ENCODE results near the gene BUD23. TPM values are rescaled to one million over a fixed set of nuclear protein-coding genes. Genes with fewer than 3 reads are reported as not detected.
"Not testable (repeated sequence)": the region's sequence is repeated elsewhere in the genome, so short reads cannot be mapped to it uniquely, and the experiment has no call there.

The BUD23 gene
- total RNA-seq, 1 donor from 2014 or later = 56.7 TPM

- Mint-ChIP-seq H3K9me3 (ENCODE audit: unreplicated experiment) (no peaks in the 10 kb centered on the region), H3K27me3 (ENCODE audit: unreplicated experiment) (no peaks in the 10 kb centered on the region), H3K4me1 (ENCODE audit: unreplicated experiment) (peaks cover 55% of the 10 kb centered on the region), H3K36me3 (ENCODE audit: unreplicated experiment) (no peaks in the 10 kb centered on the region), H3K27ac (ENCODE audit: unreplicated experiment) (peak within 1 kb of the TSS; percentile 84), H3K4me3 (ENCODE audit: unreplicated experiment) (peak within 1 kb of the TSS; percentile 81)
- peak; percentile 92 for DNase-seq (ENCODE audit: extremely low spot score, unreplicated experiment)
- TF ChIP-seq, protein P1, sequence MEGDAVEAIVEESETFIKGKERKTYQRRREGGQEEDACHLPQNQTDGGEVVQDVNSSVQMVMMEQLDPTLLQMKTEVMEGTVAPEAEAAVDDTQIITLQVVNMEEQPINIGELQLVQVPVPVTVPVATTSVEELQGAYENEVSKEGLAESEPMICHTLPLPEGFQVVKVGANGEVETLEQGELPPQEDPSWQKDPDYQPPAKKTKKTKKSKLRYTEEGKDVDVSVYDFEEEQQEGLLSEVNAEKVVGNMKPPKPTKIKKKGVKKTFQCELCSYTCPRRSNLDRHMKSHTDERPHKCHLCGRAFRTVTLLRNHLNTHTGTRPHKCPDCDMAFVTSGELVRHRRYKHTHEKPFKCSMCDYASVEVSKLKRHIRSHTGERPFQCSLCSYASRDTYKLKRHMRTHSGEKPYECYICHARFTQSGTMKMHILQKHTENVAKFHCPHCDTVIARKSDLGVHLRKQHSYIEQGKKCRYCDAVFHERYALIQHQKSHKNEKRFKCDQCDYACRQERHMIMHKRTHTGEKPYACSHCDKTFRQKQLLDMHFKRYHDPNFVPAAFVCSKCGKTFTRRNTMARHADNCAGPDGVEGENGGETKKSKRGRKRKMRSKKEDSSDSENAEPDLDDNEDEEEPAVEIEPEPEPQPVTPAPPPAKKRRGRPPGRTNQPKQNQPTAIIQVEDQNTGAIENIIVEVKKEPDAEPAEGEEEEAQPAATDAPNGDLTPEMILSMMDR (IDR thresholded peaks at IDR 0.05) = no peak
Measured at GRCh38 chr7:73718905-73719805, 35.8 kb downstream of the BUD23 start, which contains the start of gene STX1A. Gene STX1A (minus strand): TSS chr7:73719669. CDS start chr7:73719631, 38 bp downstream.

- peaks cover 55% of the 10 kb centered on the region for H3K4me1 Mint-ChIP-seq (ENCODE audit: unreplicated experiment)
Measured at GRCh38 chr7:73719806-73720169, 36.4 kb downstream of the BUD23 start.

GRCh38 chr7:73720443-73720842 lies 37.0 kb downstream of the BUD23 start:
- Mint-ChIP-seq H3K4me1 (ENCODE audit: unreplicated experiment) (peaks cover 49% of the 10 kb centered on the region), H3K4me3 (ENCODE audit: unreplicated experiment) (peak overlapping the region; percentile 64), H3K27ac (ENCODE audit: unreplicated experiment) (peak overlapping the region; percentile 43)
- not testable (repeated sequence) for H3K27me3 Mint-ChIP-seq (ENCODE audit: unreplicated experiment); H3K36me3 Mint-ChIP-seq (ENCODE audit: unreplicated experiment); H3K9me3 Mint-ChIP-seq (ENCODE audit: unreplicated experiment); DNase-seq (ENCODE audit: extremely low spot score, unreplicated experiment)

More at GRCh38 chr7:73719806-73720169, 36.4 kb downstream of the BUD23 start:
- Mint-ChIP-seq H3K9me3 (ENCODE audit: unreplicated experiment) (no peaks in the 10 kb centered on the region), H3K27me3 (ENCODE audit: unreplicated experiment) (no peaks in the 10 kb centered on the region), H3K27ac (ENCODE audit: unreplicated experiment) (peak overlapping the region; percentile 43), H3K36me3 (ENCODE audit: unreplicated experiment) (no peaks in the 10 kb centered on the region), H3K4me3 (ENCODE audit: unreplicated experiment) (peak overlapping the region; percentile 64)
- TF ChIP-seq, protein P1 (IDR thresholded peaks at IDR 0.05) = no peak
- DNase-seq (ENCODE audit: extremely low spot score, unreplicated experiment) = no peak

DNA sequence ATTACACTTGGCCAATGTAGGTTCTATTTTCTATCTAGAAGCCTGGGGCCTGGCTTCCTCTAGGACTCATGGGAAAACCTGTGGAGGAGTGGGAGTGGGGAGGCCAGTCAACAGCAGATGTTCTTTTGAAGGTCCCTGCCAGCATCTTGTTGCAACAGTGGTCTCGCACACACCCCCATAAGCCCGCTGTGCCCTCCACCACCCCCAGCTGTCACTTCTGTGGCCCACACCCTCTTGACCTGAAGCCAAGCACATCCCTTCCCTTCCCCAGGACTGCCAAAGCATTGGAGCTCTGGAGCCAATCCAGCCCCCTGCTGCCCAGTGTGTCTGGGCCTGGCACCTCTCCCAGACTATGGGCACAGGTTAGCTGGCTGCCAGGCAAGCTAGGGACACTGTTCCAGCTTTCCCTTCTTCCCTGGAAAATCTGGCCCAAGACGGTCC lies 38.0 kb downstream of the BUD23 start:
- DNase-seq (ENCODE audit: extremely low spot score, unreplicated experiment) = no peak
- Mint-ChIP-seq H3K9me3 (ENCODE audit: unreplicated experiment) (no peaks in the 10 kb centered on the region), H3K27ac (ENCODE audit: unreplicated experiment) (peak overlapping the region; percentile 79), H3K4me1 (ENCODE audit: unreplicated experiment) (peaks cover 40% of the 10 kb centered on the region), H3K4me3 (ENCODE audit: unreplicated experiment) (peak overlapping the region; percentile 58), H3K27me3 (ENCODE audit: unreplicated experiment) (no peaks in the 10 kb centered on the region), H3K36me3 (ENCODE audit: unreplicated experiment) (no peaks in the 10 kb centered on the region)
- TF ChIP-seq, protein P1 (IDR thresholded peaks at IDR 0.05) = no peak

DNA sequence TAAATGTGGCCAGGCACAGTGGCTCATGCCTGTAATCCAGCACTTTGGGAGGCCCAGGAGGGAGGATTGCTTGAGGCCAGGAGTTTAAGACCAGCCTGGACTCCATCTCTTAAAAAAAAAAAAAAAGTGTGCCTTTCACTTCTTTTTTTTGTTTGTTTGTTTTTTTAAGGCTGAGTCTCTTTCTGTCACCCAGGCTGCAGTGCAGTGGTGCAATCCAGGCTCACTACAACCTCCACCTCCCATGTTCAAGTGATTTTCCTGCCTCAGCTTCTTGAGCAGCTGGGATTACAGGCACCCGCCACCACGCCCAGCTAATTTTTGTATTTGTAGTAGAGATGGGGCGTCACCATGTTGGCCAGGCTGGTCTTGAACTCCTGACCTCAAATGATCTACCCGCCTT lies 38.8 kb downstream of the BUD23 start:
- H3K27ac Mint-ChIP-seq (ENCODE audit: unreplicated experiment); DNase-seq (ENCODE audit: extremely low spot score, unreplicated experiment); H3K9me3 Mint-ChIP-seq (ENCODE audit: unreplicated experiment); H3K36me3 Mint-ChIP-seq (ENCODE audit: unreplicated experiment); H3K4me3 Mint-ChIP-seq (ENCODE audit: unreplicated experiment); H3K27me3 Mint-ChIP-seq (ENCODE audit: unreplicated experiment): not testable (repeated sequence)
- peaks cover 34% of the 10 kb centered on the region for H3K4me1 Mint-ChIP-seq (ENCODE audit: unreplicated experiment)

GRCh38 chr7:73722785-73723184 lies 39.4 kb downstream of the BUD23 start:
- peaks cover 30% of the 10 kb centered on the region for H3K4me1 Mint-ChIP-seq (ENCODE audit: unreplicated experiment)
- H3K36me3 Mint-ChIP-seq (ENCODE audit: unreplicated experiment) = no peaks in the 10 kb centered on the region
- DNase-seq (ENCODE audit: extremely low spot score, unreplicated experiment) = no peak

More at GRCh38 chr7:73722785-73723184, 39.4 kb downstream of the BUD23 start:
- TF ChIP-seq, protein P1 (IDR thresholded peaks at IDR 0.05) = no peak
- H3K4me3 Mint-ChIP-seq (ENCODE audit: unreplicated experiment) = no peak overlapping the region
- H3K9me3 Mint-ChIP-seq (ENCODE audit: unreplicated experiment) = no peaks in the 10 kb centered on the region
- H3K27ac Mint-ChIP-seq (ENCODE audit: unreplicated experiment) = no peak overlapping the region
- H3K27me3 Mint-ChIP-seq (ENCODE audit: unreplicated experiment) = no peaks in the 10 kb centered on the region

Data from osteocyte (in vitro differentiated cells).